Left ventricle myocardium inferior (tissue), 1 donor: ENCODE measurements around the gene TMEM52B. TPM values are rescaled to one million over a fixed set of nuclear protein-coding genes. Genes with fewer than 3 reads are reported as not detected.
"Not testable (repeated sequence)": the region's sequence is repeated elsewhere in the genome, so short reads cannot be mapped to it uniquely, and the experiment has no call there.

Experiments used
- DNase-seq: peaks from one replicate; pipeline ENCODE4 v3.0.0-alpha.2; 2020
- H3K27ac ChIP-seq: fragments of 200-600 bp; replicated peaks from 2 replicates; pipeline ENCODE4 v1.8.0; 2021
- H3K27me3 ChIP-seq: fragments of 200-600 bp; 2 replicates; pipeline ENCODE4 v1.8.0; 2021; ENCODE audit warnings: low read depth
- H3K36me3 ChIP-seq: fragments of 200-600 bp; 2 replicates; pipeline ENCODE4 v1.8.0; 2021
- H3K4me1 ChIP-seq: fragments of 200-600 bp; 2 replicates; pipeline ENCODE4 v1.8.0; 2021
- H3K4me3 ChIP-seq: fragments of 200-600 bp; 2 replicates; pipeline ENCODE4 v1.8.0; 2021; ENCODE audit warnings: mild to moderate bottlenecking, moderate library complexity
- H3K9me3 ChIP-seq: fragments of 200-600 bp; replicated peaks from 2 replicates; pipeline ENCODE4 v1.8.0; 2021
- intact Hi-C: fragments of 100-400 bp; cut with micrococcal nuclease; formaldehyde crosslinking; loops from one replicate; pipeline ENCODE4 v1.11.0; 2022
- total RNA-seq: library from RNA; stranded (reverse); fragmentation: NEBNext Ultra II Directional; extraction: Animal tissue kit (Norgen Biotek cat#: 25700); gene quantifications from one replicate; pipeline ENCODE4 v1.2.1, GENCODE V29; 2021
- TF ChIP-seq, protein P1 (sequence below): fragments of 200-600 bp; IDR thresholded peaks from 2 replicates; pipeline ENCODE4 v1.8.0; 2021; ENCODE audit warnings: antibody characterized with exemption, mild to moderate bottlenecking, borderline replicate concordance
- donor health status: DM: no; HTN: yes; CAD: no; lungs with severe emphysema.

Gene TMEM52B
- total RNA-seq, 1 donor from 2014 or later: not detected

DNA sequence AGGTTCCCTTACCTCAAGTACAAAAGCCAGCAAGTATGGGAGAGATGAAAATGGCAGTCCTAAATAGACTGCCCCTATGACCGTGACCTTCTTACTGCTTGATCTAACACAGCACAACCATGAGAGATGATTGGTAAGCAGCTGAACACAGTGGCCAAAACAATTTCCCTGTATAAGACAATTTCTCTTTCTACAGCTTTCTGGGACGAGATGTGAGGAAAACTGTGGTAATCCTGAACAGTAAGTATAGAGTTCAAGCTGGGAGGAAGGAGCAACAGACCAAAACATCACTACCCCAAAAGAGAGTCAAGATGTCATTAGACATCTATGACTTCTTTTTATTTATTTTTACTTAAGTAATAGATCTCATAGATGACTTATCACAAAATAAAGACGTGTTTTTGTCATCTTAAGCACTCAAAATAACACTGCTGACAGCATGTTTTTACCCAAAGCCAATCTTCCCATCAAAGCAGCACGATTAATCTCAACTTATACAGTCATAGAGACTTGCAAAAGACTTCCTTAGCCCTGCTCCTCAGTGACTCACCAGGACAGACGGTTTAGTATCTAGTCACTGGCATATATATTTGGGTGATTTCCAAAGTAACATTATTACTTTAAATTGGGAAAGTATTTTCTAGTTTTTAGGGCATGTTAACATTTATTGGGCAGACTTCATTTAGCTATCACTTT lies 3.7 kb downstream of the TMEM52B start:
- Histone ChIP-seq H3K4me3 (no peak overlapping the region), H3K27me3 (peaks cover 39% of the 10 kb centered on the region), H3K36me3 (no peaks in the 10 kb centered on the region), H3K9me3 (no peaks in the 10 kb centered on the region), H3K27ac (no peak overlapping the region), H3K4me1 (no peaks in the 10 kb centered on the region)
- intact Hi-C loops: no loop called here
- TF ChIP-seq, protein P1, sequence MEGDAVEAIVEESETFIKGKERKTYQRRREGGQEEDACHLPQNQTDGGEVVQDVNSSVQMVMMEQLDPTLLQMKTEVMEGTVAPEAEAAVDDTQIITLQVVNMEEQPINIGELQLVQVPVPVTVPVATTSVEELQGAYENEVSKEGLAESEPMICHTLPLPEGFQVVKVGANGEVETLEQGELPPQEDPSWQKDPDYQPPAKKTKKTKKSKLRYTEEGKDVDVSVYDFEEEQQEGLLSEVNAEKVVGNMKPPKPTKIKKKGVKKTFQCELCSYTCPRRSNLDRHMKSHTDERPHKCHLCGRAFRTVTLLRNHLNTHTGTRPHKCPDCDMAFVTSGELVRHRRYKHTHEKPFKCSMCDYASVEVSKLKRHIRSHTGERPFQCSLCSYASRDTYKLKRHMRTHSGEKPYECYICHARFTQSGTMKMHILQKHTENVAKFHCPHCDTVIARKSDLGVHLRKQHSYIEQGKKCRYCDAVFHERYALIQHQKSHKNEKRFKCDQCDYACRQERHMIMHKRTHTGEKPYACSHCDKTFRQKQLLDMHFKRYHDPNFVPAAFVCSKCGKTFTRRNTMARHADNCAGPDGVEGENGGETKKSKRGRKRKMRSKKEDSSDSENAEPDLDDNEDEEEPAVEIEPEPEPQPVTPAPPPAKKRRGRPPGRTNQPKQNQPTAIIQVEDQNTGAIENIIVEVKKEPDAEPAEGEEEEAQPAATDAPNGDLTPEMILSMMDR: no peak
- no peak for DNase-seq

DNA sequence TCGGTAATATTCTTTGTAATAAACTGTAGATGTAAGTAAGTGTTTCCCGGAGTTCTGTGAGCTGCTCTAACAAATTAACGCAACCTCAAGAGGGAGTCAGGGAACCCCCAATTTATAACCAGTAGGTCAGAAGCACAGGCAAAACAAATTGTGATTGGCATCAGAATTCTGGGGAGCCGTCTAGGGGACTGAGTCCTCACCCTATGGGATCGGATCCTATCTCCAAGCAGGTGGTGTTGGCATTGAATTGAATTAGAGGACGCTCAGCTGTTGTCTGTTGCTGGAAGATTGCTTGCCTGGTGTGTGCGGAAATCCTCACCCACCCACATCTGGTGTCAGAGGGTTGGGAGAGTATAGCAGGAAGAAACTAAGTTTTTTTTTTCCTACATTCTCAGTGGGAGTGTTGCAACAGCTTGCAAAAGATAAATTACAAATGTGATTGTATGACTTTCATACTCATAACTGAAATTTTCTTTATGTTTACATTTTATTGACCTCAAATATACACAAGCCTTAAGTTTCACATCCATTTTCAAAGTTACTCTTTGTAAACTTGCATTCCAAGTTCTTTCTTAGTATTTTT lies 5.5 kb downstream of the TMEM52B start:
- no peaks in the 10 kb centered on the region for H3K9me3 ChIP-seq
- no peak for DNase-seq
- no peak overlapping the region for H3K4me3 ChIP-seq
- intact Hi-C loops: no loop called here
- H3K27ac ChIP-seq: no peak overlapping the region
- H3K36me3 ChIP-seq: no peaks in the 10 kb centered on the region
- peaks cover 32% of the 10 kb centered on the region for H3K27me3 ChIP-seq
- TF ChIP-seq, protein P1: no peak
- H3K4me1 ChIP-seq: no peaks in the 10 kb centered on the region

DNA sequence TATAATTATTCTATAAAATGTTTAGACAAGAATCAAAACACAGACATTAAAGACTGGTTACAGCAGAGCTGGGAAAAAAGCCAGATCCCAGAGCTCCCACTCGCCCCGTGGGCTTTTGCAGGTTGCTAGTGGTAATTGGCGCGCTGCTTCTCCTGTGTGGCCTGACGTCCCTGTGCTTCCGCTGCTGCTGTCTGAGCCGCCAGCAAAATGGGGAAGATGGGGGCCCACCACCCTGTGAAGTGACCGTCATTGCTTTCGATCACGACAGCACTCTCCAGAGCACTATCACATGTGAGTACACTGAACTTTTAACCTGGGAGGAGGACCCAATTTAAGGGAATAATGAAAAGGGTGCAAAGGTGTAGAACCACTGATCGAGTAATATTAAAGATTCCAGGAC lies 7.5 kb downstream of the TMEM52B start:
- Histone ChIP-seq H3K27ac (no peak overlapping the region), H3K4me3 (no peak overlapping the region), H3K4me1 (peaks cover 13% of the 10 kb centered on the region), H3K27me3 (peaks cover 18% of the 10 kb centered on the region), H3K36me3 (no peaks in the 10 kb centered on the region), H3K9me3 (no peaks in the 10 kb centered on the region)
- DNase-seq: peak; percentile 29
- TF ChIP-seq, protein P1: no peak
- intact Hi-C loops: no loop called here

DNA sequence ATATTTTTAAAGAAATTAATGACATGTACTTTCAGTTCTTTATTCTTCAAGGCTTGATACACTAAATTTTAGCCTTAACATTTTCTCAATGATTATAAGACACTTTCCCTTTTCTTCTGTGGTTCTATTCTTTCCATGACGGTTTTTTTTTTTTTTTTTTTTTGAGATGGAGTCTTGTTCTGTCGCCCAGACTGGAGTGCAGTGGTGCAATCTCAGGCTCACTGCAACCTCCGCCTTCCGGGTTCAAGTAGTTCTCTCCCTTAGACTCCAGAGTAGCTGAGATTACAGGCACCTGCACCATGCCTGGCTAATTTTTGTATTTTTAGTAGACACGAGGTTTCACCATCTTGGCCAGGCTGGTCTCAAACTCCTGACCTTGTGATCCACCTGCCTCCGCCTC lies 8.1 kb downstream of the TMEM52B start:
- H3K27ac ChIP-seq, H3K9me3 ChIP-seq, DNase-seq, H3K36me3 ChIP-seq, H3K4me3 ChIP-seq, intact Hi-C loops: not testable (repeated sequence)
- peaks cover 13% of the 10 kb centered on the region for H3K4me1 ChIP-seq
- H3K27me3 ChIP-seq: peaks cover 18% of the 10 kb centered on the region

DNA sequence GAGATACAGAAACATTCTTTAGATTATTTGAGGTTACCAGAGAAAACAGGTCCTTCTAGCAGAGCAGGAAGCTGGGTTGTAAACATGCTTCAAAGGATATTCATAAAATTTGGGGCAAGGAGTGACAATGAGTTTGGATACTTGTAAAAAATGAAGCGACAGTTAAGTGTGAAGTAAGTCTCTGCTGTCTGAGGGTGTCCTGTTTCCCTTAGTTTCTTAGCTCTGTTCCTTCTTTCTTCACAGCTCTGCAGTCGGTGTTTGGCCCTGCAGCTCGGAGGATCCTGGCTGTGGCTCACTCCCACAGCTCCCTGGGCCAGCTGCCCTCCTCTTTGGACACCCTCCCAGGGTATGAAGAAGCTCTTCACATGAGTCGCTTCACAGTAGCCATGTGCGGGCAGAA lies 10.8 kb downstream of the TMEM52B start:
- peak; percentile 28 for DNase-seq

More for the DNA sequence above, 10.8 kb downstream of the TMEM52B start:
- Histone ChIP-seq H3K27ac (no peak overlapping the region), H3K4me1 (peaks cover 13% of the 10 kb centered on the region), H3K4me3 (no peak overlapping the region), H3K36me3 (no peaks in the 10 kb centered on the region), H3K9me3 (no peaks in the 10 kb centered on the region), H3K27me3 (peaks cover 10% of the 10 kb centered on the region)
- intact Hi-C loops: loop anchor here (2.0 kb wide), 1 partner anchor 37 kb away; no protein-coding TSS in a partner anchor
- TF ChIP-seq, protein P1: no peak
